AG09309 (cell line): Measurements from ENCODE around the gene HMGXB3.

ENCODE experiments used
- DNase-seq: peaks from one replicate; pipeline ENCODE4 v3.0.0-alpha.2; 2010; ENCODE audit warnings: low read depth
- H3K4me3 ChIP-seq: 2 replicates; pipeline ENCODE4 v1.5.1; 2011; ENCODE audit warnings: mild to moderate bottlenecking, low read depth, low read length, moderate library complexity; ENCODE audit not compliant: control insufficient read depth
- TF ChIP-seq, protein P1 (sequence below): IDR thresholded peaks from 2 replicates; pipeline ENCODE4 v1.5.1; 2011; ENCODE audit warnings: mild to moderate bottlenecking, low read depth, low read length, inconsistent platforms; ENCODE audit not compliant: insufficient read depth, control insufficient read depth; ENCODE audit errors: missing control alignments

The HMGXB3 gene

GRCh38 chr5:149966946-149967345, 33.6 kb upstream of the HMGXB3 start:
- TF ChIP-seq, protein P1, sequence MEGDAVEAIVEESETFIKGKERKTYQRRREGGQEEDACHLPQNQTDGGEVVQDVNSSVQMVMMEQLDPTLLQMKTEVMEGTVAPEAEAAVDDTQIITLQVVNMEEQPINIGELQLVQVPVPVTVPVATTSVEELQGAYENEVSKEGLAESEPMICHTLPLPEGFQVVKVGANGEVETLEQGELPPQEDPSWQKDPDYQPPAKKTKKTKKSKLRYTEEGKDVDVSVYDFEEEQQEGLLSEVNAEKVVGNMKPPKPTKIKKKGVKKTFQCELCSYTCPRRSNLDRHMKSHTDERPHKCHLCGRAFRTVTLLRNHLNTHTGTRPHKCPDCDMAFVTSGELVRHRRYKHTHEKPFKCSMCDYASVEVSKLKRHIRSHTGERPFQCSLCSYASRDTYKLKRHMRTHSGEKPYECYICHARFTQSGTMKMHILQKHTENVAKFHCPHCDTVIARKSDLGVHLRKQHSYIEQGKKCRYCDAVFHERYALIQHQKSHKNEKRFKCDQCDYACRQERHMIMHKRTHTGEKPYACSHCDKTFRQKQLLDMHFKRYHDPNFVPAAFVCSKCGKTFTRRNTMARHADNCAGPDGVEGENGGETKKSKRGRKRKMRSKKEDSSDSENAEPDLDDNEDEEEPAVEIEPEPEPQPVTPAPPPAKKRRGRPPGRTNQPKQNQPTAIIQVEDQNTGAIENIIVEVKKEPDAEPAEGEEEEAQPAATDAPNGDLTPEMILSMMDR, result no peak
- H3K4me3 ChIP-seq, result no peak overlapping the region
- DNase-seq, result no peak

GRCh38 chr5:149969181-149969930, 31.2 kb upstream of the HMGXB3 start:
- no peak overlapping the region for H3K4me3 ChIP-seq
- TF ChIP-seq, protein P1, result no peak
- DNase-seq, result no peak

DNA sequence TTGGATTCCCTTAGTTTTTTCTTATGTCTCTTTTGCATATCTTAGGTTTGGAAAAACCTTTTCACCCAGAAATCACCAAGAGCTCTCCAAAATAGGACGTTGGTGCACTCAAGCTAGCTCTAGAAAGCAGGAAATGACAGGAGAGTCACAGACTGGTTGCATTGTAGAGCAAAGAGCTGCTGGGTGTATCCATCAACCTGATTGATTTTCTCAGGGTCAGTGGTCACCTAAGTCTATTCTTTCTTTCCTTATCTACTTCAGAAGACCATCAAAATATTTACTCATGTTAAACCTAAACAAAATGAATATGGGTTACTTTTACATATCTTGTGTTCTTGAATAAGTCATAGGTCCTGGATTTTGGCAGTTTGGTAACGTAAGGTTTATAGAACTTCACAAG, 25.1 kb upstream of the HMGXB3 start:
- TF ChIP-seq, protein P1, result no peak
- no peak for DNase-seq
- no peak overlapping the region for H3K4me3 ChIP-seq

DNA sequence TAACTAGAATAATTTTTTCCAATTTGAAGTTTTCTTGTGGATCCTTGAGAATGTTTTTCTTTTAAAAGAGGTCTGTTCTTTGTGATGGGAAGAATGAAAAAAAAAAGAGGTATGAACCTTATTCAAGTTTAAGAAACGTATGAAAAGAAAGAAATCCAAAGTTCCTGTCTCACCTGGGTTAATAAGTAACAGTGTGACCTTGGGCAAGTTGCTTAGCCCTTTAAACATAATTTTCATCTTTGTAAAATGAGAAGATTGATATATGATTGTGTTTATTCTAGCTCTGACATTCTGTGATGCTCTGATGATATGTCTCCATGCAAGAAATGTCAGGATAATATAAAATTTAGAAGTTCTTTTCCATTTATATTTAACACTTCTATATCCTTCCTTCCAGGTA, 20.6 kb upstream of the HMGXB3 start:
- H3K4me3 ChIP-seq, result no peak overlapping the region
- DNase-seq, result no peak
- TF ChIP-seq, protein P1, result no peak

DNA sequence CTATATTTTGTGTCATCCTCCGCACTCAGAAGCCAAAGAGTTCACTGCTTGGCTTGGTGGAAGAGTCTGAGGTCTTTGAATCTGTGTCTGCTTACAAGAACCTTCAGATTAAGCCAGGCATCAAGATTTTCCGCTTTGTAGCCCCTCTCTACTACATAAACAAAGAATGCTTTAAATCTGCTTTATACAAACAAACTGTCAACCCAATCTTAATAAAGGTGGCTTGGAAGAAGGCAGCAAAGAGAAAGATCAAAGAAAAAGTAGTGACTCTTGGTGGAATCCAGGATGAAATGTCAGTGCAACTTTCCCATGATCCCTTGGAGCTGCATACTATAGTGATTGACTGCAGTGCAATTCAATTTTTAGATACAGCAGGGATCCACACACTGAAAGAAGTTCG, 19.3 kb upstream of the HMGXB3 start:
- no peak for DNase-seq
- TF ChIP-seq, protein P1, result no peak
- no peak overlapping the region for H3K4me3 ChIP-seq

GRCh38 chr5:149982505-149982904, 18.0 kb upstream of the HMGXB3 start:
- H3K4me3 ChIP-seq, result no peak overlapping the region
- TF ChIP-seq, protein P1, result no peak
- DNase-seq, result no peak
